Peyer's patch (tissue), 4 donors: ENCODE results near the gene TNKS1BP1. TPM values are rescaled to one million over a fixed set of nuclear protein-coding genes. Genes with fewer than 3 reads are reported as not detected.
A peak's percentile ranks its signal among the peaks of the same experiment; 100 is the strongest.

Experiments
- DNase-seq, 3 donors: peaks; one replicate each; pipeline ENCODE4 v3.0.0-alpha.2; 2017 to 2019
- H3K27ac ChIP-seq, 4 donors: fragments of 200-600 bp; sonication (generic); one replicate each; pipeline ENCODE4 v1.5.1; 2016 to 2019
- H3K27me3 ChIP-seq, 2 donors: fragments of 200-600 bp; sonication (generic); one replicate each; pipeline ENCODE4 v1.5.1; 2019
- H3K36me3 ChIP-seq, 3 donors: fragments of 200-600 bp; sonication (generic); one replicate each; pipeline ENCODE4 v1.5.1; 2016 to 2019
- H3K4me1 ChIP-seq, 4 donors: fragments of 200-600 bp; sonication (generic); one replicate each; pipeline ENCODE4 v1.5.1; 2016 to 2019
- H3K4me3 ChIP-seq, 4 donors: fragments of 200-600 bp; sonication (generic); 1 replicate in 3 of 4; 2 replicates in 1 of 4; pipeline ENCODE4 v1.5.1; 2016 to 2019; ENCODE audit warnings: mild to moderate bottlenecking in 1 of 4
- H3K9me3 ChIP-seq, 4 donors: fragments of 200-600 bp; sonication (generic); one replicate each; pipeline ENCODE4 v1.5.1; 2016 to 2019; ENCODE audit warnings: mild to moderate bottlenecking in 1 of 4
- POLR2A ChIP-seq, 2 donors: fragments of 450-650 bp; IDR thresholded peaks; one replicate each; pipeline ENCODE4 v1.5.1; 2017; ENCODE audit warnings: antibody characterized with exemption in 2 of 2, mild to moderate bottlenecking in 2 of 2, moderate library complexity in 2 of 2
- total RNA-seq, 4 donors: library from RNA; depleted of rRNA; stranded (reverse); fragments of >200 nt; gene quantifications; one replicate each; pipeline ENCODE4 v1.1.0, GENCODE V29; 2016
- TF ChIP-seq, protein P1 (sequence below), 6 experiments: fragments of 450-650 bp in 4 of 6; fragments of 200-600 bp in 2 of 6; sonication (generic) in 1 of 6; IDR thresholded peaks; one replicate each; pipeline ENCODE4 v1.5.1; 2017 to 2019; ENCODE audit warnings: antibody characterized with exemption in 6 of 6, mild to moderate bottlenecking in 3 of 6, moderate library complexity in 1 of 6

The TNKS1BP1 gene
- total RNA-seq, 4 donors from 2014 or later: 91.8 to 156 (median 139) TPM

DNA sequence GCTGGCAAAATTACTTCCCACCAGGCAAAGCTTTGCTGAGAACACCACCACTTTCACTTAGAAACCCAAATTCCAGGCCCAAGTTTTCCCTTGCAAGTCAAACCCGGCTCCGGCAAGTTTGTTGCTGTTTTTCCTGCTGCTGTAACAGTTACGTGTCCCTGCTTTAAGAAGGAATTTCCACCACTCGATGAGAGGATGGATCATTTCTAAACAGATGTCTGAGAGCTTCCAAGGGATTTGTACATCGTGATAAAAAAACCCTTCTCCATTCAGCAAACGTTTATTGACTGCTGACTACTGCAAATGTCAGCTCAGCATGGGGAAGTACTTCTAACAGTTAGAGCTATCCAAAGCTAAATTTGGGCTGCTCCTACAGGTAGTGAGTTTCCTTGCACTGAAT lies 33.1 kb upstream of the TNKS1BP1 start:
- Histone ChIP-seq H3K4me1 (peaks cover 0 to 5% (median 0%) of the 10 kb centered on the region in 4 donors), H3K27ac (peak overlapping the region in 1 of 4 donors; percentile 35), H3K4me3 (no peak overlapping the region), H3K27me3 (no peaks in the 10 kb centered on the region), H3K9me3 (no peaks in the 10 kb centered on the region), H3K36me3 (no peaks in the 10 kb centered on the region)
- DNase-seq: no peak
- TF ChIP-seq, protein P1, sequence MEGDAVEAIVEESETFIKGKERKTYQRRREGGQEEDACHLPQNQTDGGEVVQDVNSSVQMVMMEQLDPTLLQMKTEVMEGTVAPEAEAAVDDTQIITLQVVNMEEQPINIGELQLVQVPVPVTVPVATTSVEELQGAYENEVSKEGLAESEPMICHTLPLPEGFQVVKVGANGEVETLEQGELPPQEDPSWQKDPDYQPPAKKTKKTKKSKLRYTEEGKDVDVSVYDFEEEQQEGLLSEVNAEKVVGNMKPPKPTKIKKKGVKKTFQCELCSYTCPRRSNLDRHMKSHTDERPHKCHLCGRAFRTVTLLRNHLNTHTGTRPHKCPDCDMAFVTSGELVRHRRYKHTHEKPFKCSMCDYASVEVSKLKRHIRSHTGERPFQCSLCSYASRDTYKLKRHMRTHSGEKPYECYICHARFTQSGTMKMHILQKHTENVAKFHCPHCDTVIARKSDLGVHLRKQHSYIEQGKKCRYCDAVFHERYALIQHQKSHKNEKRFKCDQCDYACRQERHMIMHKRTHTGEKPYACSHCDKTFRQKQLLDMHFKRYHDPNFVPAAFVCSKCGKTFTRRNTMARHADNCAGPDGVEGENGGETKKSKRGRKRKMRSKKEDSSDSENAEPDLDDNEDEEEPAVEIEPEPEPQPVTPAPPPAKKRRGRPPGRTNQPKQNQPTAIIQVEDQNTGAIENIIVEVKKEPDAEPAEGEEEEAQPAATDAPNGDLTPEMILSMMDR (IDR thresholded peaks at IDR 0.05): no peak
- TF ChIP-seq POLR2A (IDR thresholded peaks at IDR 0.05): no peak

DNA sequence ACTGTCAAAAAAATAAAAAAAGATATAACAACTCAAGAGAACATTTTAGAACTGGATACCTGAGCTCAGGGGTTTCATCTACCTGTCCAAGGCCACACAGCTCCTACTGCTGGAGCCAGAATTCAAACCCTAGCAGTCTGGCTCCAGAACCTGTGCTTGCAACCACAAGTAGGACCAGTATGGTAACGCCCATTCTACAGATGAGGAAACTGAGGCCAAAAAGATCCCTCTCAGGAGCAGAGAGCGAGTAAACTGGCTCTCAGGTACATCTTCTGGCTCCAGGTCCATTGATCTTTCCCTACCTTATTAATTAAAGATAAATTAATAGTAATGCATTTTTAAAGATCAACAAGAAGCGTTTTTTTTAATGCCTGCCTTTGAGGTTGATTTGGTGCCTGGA lies 32.6 kb upstream of the TNKS1BP1 start:
- Histone ChIP-seq H3K4me3 (no peak overlapping the region), H3K4me1 (peaks cover 0 to 5% (median 0%) of the 10 kb centered on the region in 4 donors), H3K9me3 (no peaks in the 10 kb centered on the region), H3K27ac (peak overlapping the region in 1 of 4 donors; percentile 35), H3K27me3 (no peaks in the 10 kb centered on the region), H3K36me3 (no peaks in the 10 kb centered on the region)
- no peak for TF ChIP-seq POLR2A (IDR thresholded peaks at IDR 0.05)
- TF ChIP-seq, protein P1 (IDR thresholded peaks at IDR 0.05): no peak
- no peak for DNase-seq

DNA sequence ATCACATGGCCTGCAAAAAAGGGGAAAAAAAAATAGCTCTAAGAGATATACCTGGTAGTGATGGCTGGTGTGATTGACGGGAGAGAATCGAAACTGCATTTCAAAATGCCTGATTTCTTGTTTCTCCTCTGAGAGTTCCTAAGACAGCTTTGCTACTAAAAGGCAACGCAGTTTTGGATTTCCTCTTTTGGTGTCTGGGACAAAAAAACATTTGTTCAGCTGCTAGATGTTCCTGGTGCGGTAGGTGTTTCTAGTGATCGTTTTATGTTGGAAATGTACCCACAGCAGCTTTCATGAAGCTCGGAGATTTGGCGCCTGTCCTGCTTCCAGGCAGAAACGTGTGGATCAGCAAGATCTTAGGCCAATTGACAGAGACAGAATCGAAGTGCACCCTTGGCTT lies 31.5 kb upstream of the TNKS1BP1 start:
- Histone ChIP-seq H3K27ac (no peak overlapping the region), H3K9me3 (no peaks in the 10 kb centered on the region)
- TF ChIP-seq, protein P1 (IDR thresholded peaks at IDR 0.05): no peak
- no peak for TF ChIP-seq POLR2A (IDR thresholded peaks at IDR 0.05)

DNA sequence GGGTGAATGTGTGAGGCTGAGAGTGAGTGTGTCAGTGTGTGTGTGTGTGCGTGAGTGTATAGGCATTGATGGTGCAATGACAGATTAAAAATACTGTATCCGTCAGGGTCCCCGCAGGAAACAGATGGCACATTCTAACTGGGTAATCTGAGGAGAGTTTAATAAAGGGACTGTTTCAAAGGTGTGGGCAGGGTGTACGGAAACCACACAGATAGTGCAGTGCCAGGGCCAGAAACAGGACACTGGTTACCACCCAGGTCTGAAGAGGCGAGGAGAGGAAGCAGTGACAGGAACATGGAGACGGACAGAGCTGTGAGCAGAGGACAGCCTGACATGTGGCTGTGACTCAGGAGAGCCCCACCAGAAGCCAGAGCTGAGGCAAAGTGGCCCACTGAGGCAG lies 29.9 kb upstream of the TNKS1BP1 start:
- DNase-seq: peak in 1 of 3 donors; percentile 31
- Histone ChIP-seq H3K4me1 (peaks cover 0 to 8% (median 0%) of the 10 kb centered on the region in 4 donors), H3K27ac (no peak overlapping the region), H3K36me3 (no peaks in the 10 kb centered on the region), H3K4me3 (no peak overlapping the region), H3K27me3 (no peaks in the 10 kb centered on the region), H3K9me3 (no peaks in the 10 kb centered on the region)
- TF ChIP-seq, protein P1 (IDR thresholded peaks at IDR 0.05): no peak
- no peak for TF ChIP-seq POLR2A (IDR thresholded peaks at IDR 0.05)

More for the DNA sequence above, 31.5 kb upstream of the TNKS1BP1 start:
- H3K4me1 ChIP-seq: peaks cover 0 to 5% (median 0%) of the 10 kb centered on the region in 4 donors
- H3K27me3 ChIP-seq: no peaks in the 10 kb centered on the region
- DNase-seq: no peak
- no peak overlapping the region for H3K4me3 ChIP-seq
- H3K36me3 ChIP-seq: no peaks in the 10 kb centered on the region

DNA sequence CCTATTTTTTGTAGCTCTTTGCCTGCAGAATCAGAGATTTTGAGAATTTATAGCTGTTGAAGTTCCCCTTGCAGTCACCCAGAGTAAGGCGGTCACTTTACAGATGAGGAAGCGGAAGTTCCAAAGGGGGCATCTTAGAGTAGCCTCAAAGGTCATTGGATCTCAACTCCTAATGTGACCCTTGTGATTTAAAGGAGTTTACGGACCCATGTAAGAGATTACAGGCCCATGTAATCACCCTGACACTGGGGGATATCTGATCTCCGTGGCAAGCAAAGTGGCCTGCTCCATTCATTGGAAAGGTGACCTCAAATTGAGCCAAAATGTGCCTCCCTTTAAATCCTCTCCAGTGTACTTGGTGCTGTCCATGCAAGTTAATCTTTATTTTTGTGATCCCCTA lies 29.1 kb upstream of the TNKS1BP1 start:
- TF ChIP-seq, protein P1 (IDR thresholded peaks at IDR 0.05): no peak
- no peak for TF ChIP-seq POLR2A (IDR thresholded peaks at IDR 0.05)
- no peak for DNase-seq
- H3K4me1 ChIP-seq: peaks cover 0 to 9% (median 0%) of the 10 kb centered on the region in 4 donors
- H3K27me3 ChIP-seq: no peaks in the 10 kb centered on the region
- H3K36me3 ChIP-seq: no peaks in the 10 kb centered on the region
- H3K9me3 ChIP-seq: no peaks in the 10 kb centered on the region
- H3K4me3 ChIP-seq: no peak overlapping the region
- H3K27ac ChIP-seq: no peak overlapping the region

DNA sequence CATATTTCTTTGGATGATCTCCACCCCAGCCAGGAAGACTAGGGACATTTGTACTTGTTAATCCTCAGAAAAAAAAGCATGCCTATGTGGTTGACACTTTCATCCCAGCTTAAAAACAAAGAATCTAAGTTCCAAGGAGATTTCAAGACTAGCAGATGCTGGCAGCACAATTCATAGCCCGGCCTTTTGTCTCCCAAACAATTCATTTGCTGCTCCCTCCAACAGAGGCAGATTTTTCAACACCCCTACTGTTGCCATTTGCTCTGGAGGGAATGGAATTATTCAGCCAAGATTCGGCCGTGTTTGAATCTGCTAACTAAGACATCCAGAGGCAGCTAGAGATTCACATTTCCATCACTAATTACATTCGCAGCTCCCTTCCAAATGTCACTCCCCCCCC lies 28.7 kb upstream of the TNKS1BP1 start:
- H3K9me3 ChIP-seq: no peaks in the 10 kb centered on the region
- no peak overlapping the region for H3K27ac ChIP-seq
- no peaks in the 10 kb centered on the region for H3K36me3 ChIP-seq
- peaks cover 0 to 9% (median 0%) of the 10 kb centered on the region in 4 donors for H3K4me1 ChIP-seq
- DNase-seq: no peak
- TF ChIP-seq POLR2A (IDR thresholded peaks at IDR 0.05): no peak
- TF ChIP-seq, protein P1 (IDR thresholded peaks at IDR 0.05): no peak
- H3K4me3 ChIP-seq: no peak overlapping the region
- no peaks in the 10 kb centered on the region for H3K27me3 ChIP-seq
